ENCODE measurements around the gene GLT1D1. TPM values are rescaled to one million over a fixed set of nuclear protein-coding genes. Genes with fewer than 3 reads are reported as not detected.

The GLT1D1 gene
- total and polyA plus RNA-seq, 2 of the 8 experiments (the other 6 are each of a cell fraction or from before 2014, with no cell fraction given): 1.5 to 3.6 TPM

DNA sequence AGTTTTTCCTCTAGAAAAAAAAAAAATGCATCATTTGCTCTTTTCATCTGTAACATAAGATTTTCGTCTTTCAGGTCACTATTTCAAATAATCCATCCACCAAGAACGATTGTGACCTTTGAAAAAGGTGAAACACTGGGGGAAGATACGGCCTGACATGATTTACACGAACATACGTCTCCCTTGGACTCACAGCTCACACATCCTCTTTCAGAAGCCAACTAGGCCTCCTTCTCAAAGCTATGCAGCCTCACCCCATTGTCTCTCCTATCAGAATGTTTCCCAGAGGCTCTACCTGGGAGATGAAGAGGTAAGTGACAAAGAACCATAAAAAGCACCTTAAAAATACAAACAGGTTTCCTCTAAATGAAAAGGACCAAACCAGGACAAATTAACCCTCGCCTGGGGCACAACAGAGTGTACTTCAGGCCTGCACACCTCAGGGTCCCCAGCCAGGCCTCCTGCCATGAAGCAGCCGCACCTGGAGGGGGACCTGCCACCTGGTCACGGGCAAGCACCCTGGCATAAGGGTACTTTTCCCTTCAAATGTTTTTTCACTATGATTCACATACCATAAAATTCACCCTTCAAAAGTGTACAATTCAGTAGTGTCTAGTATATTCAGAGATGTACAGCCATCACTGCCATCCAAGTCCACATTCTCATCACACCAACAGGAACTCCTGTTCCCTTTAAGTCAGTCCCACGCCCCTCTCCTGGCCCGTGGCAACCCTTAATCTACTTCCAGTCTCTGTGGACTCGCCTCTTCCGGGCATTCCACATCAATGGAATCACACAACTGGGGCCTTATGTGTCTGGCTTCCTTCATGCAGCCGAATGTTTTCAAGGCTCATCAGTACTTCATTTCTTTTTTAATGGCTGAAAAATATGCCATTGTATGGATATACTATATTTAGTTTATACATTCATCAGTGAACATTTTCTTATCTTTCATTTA is 34.9 kb upstream of the GLT1D1 start (continued):
- TF ChIP-seq HDAC2 (IDR thresholded peaks at IDR 0.05; ENCODE audit: borderline replicate concordance in 1 of 2, low read depth in 2 of 2, low read length in 2 of 2): no peak
- no peak for TF ChIP-seq YY1 (IDR thresholded peaks at IDR 0.05; ENCODE audit: low read depth, low read length)

All from H1 (cell line).